Ovary (tissue), 3 donors: ENCODE data around the gene CHID1.

Source experiments
- POLR2A ChIP-seq: fragments of 450-650 bp; IDR thresholded peaks from one replicate; pipeline ENCODE4 v1.6.1; 2017; ENCODE audit warnings: antibody characterized with exemption, mild to moderate bottlenecking, moderate library complexity
- TF ChIP-seq, protein P1 (sequence below), 3 donors: fragments of 450-650 bp in 2 of 3; fragments of 200-600 bp in 1 of 3; IDR thresholded peaks; one replicate each; pipeline versions ENCODE4 v1.5.1 to v1.8.0; 2016 to 2022; ENCODE audit warnings: antibody characterized with exemption in 3 of 3, mild to moderate bottlenecking in 1 of 3
- donor health status: DM: no; HTN: no; CAD: no.

GRCh38 chr11:825366-826226, 85.0 kb downstream of the CHID1 start:
- TF ChIP-seq, protein P1, sequence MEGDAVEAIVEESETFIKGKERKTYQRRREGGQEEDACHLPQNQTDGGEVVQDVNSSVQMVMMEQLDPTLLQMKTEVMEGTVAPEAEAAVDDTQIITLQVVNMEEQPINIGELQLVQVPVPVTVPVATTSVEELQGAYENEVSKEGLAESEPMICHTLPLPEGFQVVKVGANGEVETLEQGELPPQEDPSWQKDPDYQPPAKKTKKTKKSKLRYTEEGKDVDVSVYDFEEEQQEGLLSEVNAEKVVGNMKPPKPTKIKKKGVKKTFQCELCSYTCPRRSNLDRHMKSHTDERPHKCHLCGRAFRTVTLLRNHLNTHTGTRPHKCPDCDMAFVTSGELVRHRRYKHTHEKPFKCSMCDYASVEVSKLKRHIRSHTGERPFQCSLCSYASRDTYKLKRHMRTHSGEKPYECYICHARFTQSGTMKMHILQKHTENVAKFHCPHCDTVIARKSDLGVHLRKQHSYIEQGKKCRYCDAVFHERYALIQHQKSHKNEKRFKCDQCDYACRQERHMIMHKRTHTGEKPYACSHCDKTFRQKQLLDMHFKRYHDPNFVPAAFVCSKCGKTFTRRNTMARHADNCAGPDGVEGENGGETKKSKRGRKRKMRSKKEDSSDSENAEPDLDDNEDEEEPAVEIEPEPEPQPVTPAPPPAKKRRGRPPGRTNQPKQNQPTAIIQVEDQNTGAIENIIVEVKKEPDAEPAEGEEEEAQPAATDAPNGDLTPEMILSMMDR (IDR thresholded peaks at IDR 0.05), result no peak
- no peak for TF ChIP-seq POLR2A
